IMR-90 (cell line): ENCODE results near the gene ACAT2. TPM values are rescaled to one million over a fixed set of nuclear protein-coding genes. Genes with fewer than 3 reads are reported as not detected.
A peak's percentile ranks its signal among the peaks of the same experiment; 100 is the strongest.

Experiments
- ATAC-seq: fragments of 200-7000 bp; cut with Tn5 transposase; 2 replicates; pipeline ENCODE4 v1.9.1; 2020; ENCODE audit warnings: low read depth, mild to moderate bottlenecking, moderate library complexity
- BruUV-seq: library from RNA; stranded (reverse); fragments of 400-500 nt; replicated peaks from 2 replicates; lab custom pipeline; 2021; lab: Mats Ljungman, UMichigan
- CTCF ChIA-PET: fragments of 300-600 bp; formaldehyde crosslinking; extraction: SDS; loops from one replicate; lab custom pipeline; 2021; ENCODE audit warnings: antibody characterized with exemption; lab: Yijun Ruan, JAX
- POLR2A ChIA-PET: fragments of 300-600 bp; sonication (Branson Sonifier 250); formaldehyde crosslinking; loops from one replicate; lab custom pipeline; 2022; ENCODE audit warnings: antibody characterized with exemption; ENCODE audit not compliant: unreplicated experiment; lab: Charles Lee
- DNase-seq: peaks from one replicate; pipeline ENCODE4 v3.0.0; 2013
- H2AFZ ChIP-seq: replicated peaks from 2 replicates; pipeline ENCODE3; 2013; ENCODE audit warnings: low read length, mild to moderate bottlenecking; ENCODE audit not compliant: poor library complexity
- H2AK5ac ChIP-seq: 2 replicates; pipeline ENCODE4 v1.6.1; 2013; ENCODE audit warnings: low read depth, low read length, inconsistent platforms
- H2AK9ac ChIP-seq: replicated peaks from 2 replicates; pipeline ENCODE3; 2013; ENCODE audit warnings: mild to moderate bottlenecking, low read depth, low read length, moderate library complexity; ENCODE audit not compliant: poor library complexity
- H2BK120ac ChIP-seq: 2 replicates; pipeline ENCODE4 v1.6.1; 2013; ENCODE audit warnings: low read depth, low read length, inconsistent platforms
- H2BK15ac ChIP-seq: 3 replicates; pipeline ENCODE4 v1.6.1; 2013; ENCODE audit warnings: low read depth, low read length, inconsistent platforms
- H2BK20ac ChIP-seq: 2 replicates; pipeline ENCODE4 v1.6.1; 2013; ENCODE audit warnings: low read depth, mild to moderate bottlenecking, inconsistent platforms, low read length, moderate library complexity
- H2BK5ac ChIP-seq: 2 replicates; pipeline ENCODE4 v1.6.1; 2013; ENCODE audit warnings: mild to moderate bottlenecking, low read depth, low read length, inconsistent platforms; ENCODE audit not compliant: poor library complexity, severe bottlenecking
- H3K14ac ChIP-seq: replicated peaks from 2 replicates; pipeline ENCODE4 v1.6.1; 2013; ENCODE audit warnings: low read depth, low read length, inconsistent platforms
- H3K18ac ChIP-seq: 2 replicates; pipeline ENCODE4 v1.6.1; 2013; ENCODE audit warnings: low read depth, low read length, control low read depth
- H3K23ac ChIP-seq: 2 replicates; pipeline ENCODE4 v1.6.1; 2013; ENCODE audit warnings: low read depth, low read length, inconsistent platforms
- H3K27ac ChIP-seq: 2 replicates; pipeline ENCODE4 v1.5.1; 2013; ENCODE audit warnings: mild to moderate bottlenecking, control low read depth, low read length; ENCODE audit not compliant: insufficient read depth
- H3K27me3 ChIP-seq: 2 replicates; pipeline ENCODE4 v1.6.1; 2013; ENCODE audit warnings: low read length; ENCODE audit not compliant: control insufficient read depth, insufficient read depth
- H3K36me3 ChIP-seq: 2 replicates; pipeline ENCODE4 v1.6.1; 2013; ENCODE audit warnings: low read length, mixed read lengths; ENCODE audit not compliant: control insufficient read depth, insufficient read depth
- H3K4ac ChIP-seq: 2 replicates; pipeline ENCODE4 v1.6.1; 2013; ENCODE audit warnings: low read depth, low read length, inconsistent platforms
- H3K4me1 ChIP-seq: 2 replicates; pipeline ENCODE4 v1.6.1; 2013; ENCODE audit warnings: low read length, mixed read lengths; ENCODE audit not compliant: control insufficient read depth, insufficient read depth
- H3K4me2 ChIP-seq: 2 replicates; pipeline ENCODE4 v1.6.1; 2013; ENCODE audit warnings: low read depth, mild to moderate bottlenecking, control low read depth, low read length, moderate library complexity
- H3K4me3 ChIP-seq: 2 replicates; pipeline ENCODE4 v1.5.1; 2013; ENCODE audit warnings: low read depth, mild to moderate bottlenecking, control low read depth, low read length, moderate library complexity; ENCODE audit not compliant: insufficient read depth
- H3K56ac ChIP-seq: 2 replicates; pipeline ENCODE4 v1.6.1; 2013; ENCODE audit warnings: low read length, inconsistent platforms; ENCODE audit not compliant: insufficient read depth; ENCODE audit errors: extremely low read depth
- H3K79me1 ChIP-seq, 2 experiments: 2 replicates each; pipeline ENCODE4 v1.6.1; 2013; ENCODE audit warnings: low read length in 2 of 2, inconsistent platforms in 1 of 2, low read depth in 1 of 2
- H3K9ac ChIP-seq: 2 replicates; pipeline ENCODE4 v1.6.1; 2013; ENCODE audit warnings: low read depth, low read length, control low read depth
- H3K9me1 ChIP-seq: 2 replicates; pipeline ENCODE4 v1.6.1; 2013; ENCODE audit warnings: low read length, inconsistent platforms; ENCODE audit not compliant: insufficient read depth
- H3K9me3 ChIP-seq: 2 replicates; pipeline ENCODE4 v1.6.1; 2013; ENCODE audit warnings: low read length; ENCODE audit not compliant: control insufficient read depth, insufficient read depth
- H4K20me1 ChIP-seq: 2 replicates; pipeline ENCODE4 v1.6.1; 2013; ENCODE audit warnings: low read length, inconsistent platforms; ENCODE audit not compliant: insufficient read depth
- H4K5ac ChIP-seq: 2 replicates; pipeline ENCODE4 v1.6.1; 2013; ENCODE audit warnings: mild to moderate bottlenecking, low read depth, low read length, control low read depth
- H4K8ac ChIP-seq, 2 experiments: 2 replicates each; pipeline ENCODE4 v1.6.1; 2013; ENCODE audit warnings: low read depth in 2 of 2, low read length in 2 of 2, control low read depth in 1 of 2, inconsistent platforms in 1 of 2
- H4K91ac ChIP-seq: 2 replicates; pipeline ENCODE4 v1.6.1; 2013; ENCODE audit warnings: low read depth, low read length, inconsistent platforms; ENCODE audit not compliant: insufficient read depth
- NFE2L2 ChIP-seq: fragments of 150-350 bp; IDR thresholded peaks from 2 replicates; pipeline ENCODE4 v1.6.1; 2016; ENCODE audit warnings: low read depth, mild to moderate bottlenecking, low read length
- WGBS, 2 experiments: methylation state at CpG; one replicate each; pipeline versions ENCODE4 v1.1.5 to v1.1.7; 2013; ENCODE audit warnings: missing lambda C conversion rate in 2 of 2; ENCODE audit not compliant: insufficient read length in 1 of 2; ENCODE audit errors: extremely low coverage in 2 of 2; 5-methylcytosine and 5-hydroxymethylcytosine counted together
- dilution Hi-C: fragments of 300-500 bp; cut with HindIII; formaldehyde crosslinking; loops from one replicate; pipeline ENCODE4 v1.14.3; 2018; ENCODE audit warnings: low sequenced_read_pairs; ENCODE audit not compliant: unreplicated experiment
- in situ Hi-C: fragments of 300-500 bp; cut with MboI; formaldehyde crosslinking; loops from 3 replicates; pipeline ENCODE4 v1.14.3; 2019; ENCODE audit warnings: low sequenced_read_pairs, inconsistent platforms, mixed read lengths
- intact Hi-C: fragments of 100-400 bp; cut with micrococcal nuclease; formaldehyde crosslinking; loops from 2 replicates; pipeline ENCODE4 v1.10.0; 2022
- polyA plus RNA-seq, 3 experiments: library from polyadenylated mRNA; depleted of rRNA; stranded (reverse); fragments of >200 nt; gene quantifications; 2 replicates each; pipeline ENCODE4 v1.2.3, GENCODE V29; 2012; ENCODE audit warnings: low replicate concordance in 1 of 3
- total RNA-seq: library from RNA; depleted of rRNA; stranded (reverse); fragments of >200 nt; gene quantifications from 2 replicates; pipeline ENCODE4 v1.2.3, GENCODE V29; 2012

Gene ACAT2
- total and polyA plus RNA-seq, 2 of the 4 experiments (the other 2 are of a cell fraction) = 30.5 to 45.2 TPM

- peak overlapping the region; percentile 60 for H2BK5ac ChIP-seq
- H2AK9ac ChIP-seq = no peak overlapping the region
- H3K4me1 ChIP-seq = peaks cover 12% of the 10 kb centered on the region
- no peak overlapping the region for H3K27ac ChIP-seq
- 0 out of 3 replicates have a peak overlapping the region, but pooled peaks have one; percentile 15 for H2BK15ac ChIP-seq
- no peak overlapping the region for H3K9ac ChIP-seq
- peaks cover 10% of the 10 kb centered on the region for H3K9me1 ChIP-seq
- in situ Hi-C loops = loop anchor here (25.0 kb wide), 1 partner anchor 1081 kb away; the partner anchor contains the start of gene DYNLT1
- H3K36me3 ChIP-seq = peaks cover 1% of the 10 kb centered on the region; the same call in 1 of the 2 replicates
- H3K18ac ChIP-seq = peak overlapping the region; percentile 47; the same call in 1 of the 2 replicates
- H3K14ac ChIP-seq = no peak overlapping the region
- WGBS, 2 experiments = no CpG with 5 or more reads among the region's 3 CpGs
- H2AFZ ChIP-seq = no peak overlapping the region
- H3K4me3 ChIP-seq = no peak overlapping the region
- H3K23ac ChIP-seq = peak overlapping the region; percentile 1; the same call in 1 of the 2 replicates
- TF ChIP-seq NFE2L2 = no peak
- H4K5ac ChIP-seq = peak overlapping the region; percentile 36; the same call in 1 of the 2 replicates
- no peaks in the 10 kb centered on the region for H3K27me3 ChIP-seq
- dilution Hi-C loops = no loop called here
- CTCF ChIA-PET = interaction anchor here (0.6 kb wide), 1 partner anchor 283 kb away, joined by 3 read pairs; no protein-coding TSS in a partner anchor
- no peak for ATAC-seq
- DNase-seq = no peak
- POLR2A ChIA-PET = no interaction called here
- no TSS peak for BruUV-seq
- no peak overlapping the region for H4K91ac ChIP-seq
- H3K4ac ChIP-seq = no peak overlapping the region
- H4K8ac ChIP-seq = no peak overlapping the region
- H2BK20ac ChIP-seq = no peak overlapping the region
- 0 out of 2 replicates have a peak, but pooled peaks cover 3% of the 10 kb centered on the region for H4K20me1 ChIP-seq
- H2BK120ac ChIP-seq = peak overlapping the region; percentile 50; the same call in 1 of the 2 replicates
- no peaks in the 10 kb centered on the region for H3K9me3 ChIP-seq
- H3K4me2 ChIP-seq = 0 out of 2 replicates have a peak overlapping the region, but pooled peaks have one; percentile 13
- no peak overlapping the region for H3K56ac ChIP-seq
- intact Hi-C loops = no loop called here
- H2AK5ac ChIP-seq = peak overlapping the region; percentile 70; the same call in 1 of the 2 replicates
- H3K79me1 ChIP-seq = peaks cover 30 to 62% of the 10 kb centered on the region in 2 experiments
Measured at GRCh38 chr6:159718634-159719033, 43.2 kb upstream of the ACAT2 start.
